ENCODE data around the gene UBE4A.

DNA sequence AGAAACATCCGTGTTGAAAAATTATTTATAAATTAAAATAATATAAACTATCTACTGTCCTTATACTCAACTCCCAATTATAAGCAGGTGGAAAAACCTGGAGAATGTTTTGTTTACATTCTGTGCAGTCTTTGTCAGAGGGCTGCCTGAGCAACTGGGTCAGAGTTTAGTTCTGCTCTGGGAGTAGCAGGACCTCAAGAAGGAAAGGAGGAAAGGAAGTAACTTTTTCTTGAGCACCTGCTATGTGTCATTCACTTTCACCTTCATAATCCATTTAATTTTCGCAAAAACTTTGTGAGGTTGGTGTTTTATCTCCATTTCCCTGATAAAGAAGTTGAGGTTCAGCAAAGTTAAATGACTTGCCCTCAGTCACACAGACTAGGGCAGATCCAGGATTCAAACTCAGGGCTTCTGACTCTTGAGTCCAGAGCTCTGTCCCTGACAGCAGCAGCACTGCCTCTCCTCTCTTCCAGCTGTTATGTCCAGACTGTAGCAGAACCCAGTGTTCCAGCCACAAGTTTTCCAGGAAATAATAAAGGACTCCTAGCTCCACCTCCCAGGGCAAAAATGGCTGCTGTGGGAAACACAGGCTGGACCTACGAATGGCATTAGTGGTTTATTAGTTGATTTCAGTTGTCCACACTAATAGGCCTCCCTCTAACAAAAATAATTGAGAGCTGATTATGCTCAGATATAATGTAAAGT is 48.5 kb upstream of the UBE4A start:
- TF ChIP-seq, protein P1, sequence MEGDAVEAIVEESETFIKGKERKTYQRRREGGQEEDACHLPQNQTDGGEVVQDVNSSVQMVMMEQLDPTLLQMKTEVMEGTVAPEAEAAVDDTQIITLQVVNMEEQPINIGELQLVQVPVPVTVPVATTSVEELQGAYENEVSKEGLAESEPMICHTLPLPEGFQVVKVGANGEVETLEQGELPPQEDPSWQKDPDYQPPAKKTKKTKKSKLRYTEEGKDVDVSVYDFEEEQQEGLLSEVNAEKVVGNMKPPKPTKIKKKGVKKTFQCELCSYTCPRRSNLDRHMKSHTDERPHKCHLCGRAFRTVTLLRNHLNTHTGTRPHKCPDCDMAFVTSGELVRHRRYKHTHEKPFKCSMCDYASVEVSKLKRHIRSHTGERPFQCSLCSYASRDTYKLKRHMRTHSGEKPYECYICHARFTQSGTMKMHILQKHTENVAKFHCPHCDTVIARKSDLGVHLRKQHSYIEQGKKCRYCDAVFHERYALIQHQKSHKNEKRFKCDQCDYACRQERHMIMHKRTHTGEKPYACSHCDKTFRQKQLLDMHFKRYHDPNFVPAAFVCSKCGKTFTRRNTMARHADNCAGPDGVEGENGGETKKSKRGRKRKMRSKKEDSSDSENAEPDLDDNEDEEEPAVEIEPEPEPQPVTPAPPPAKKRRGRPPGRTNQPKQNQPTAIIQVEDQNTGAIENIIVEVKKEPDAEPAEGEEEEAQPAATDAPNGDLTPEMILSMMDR (IDR thresholded peaks at IDR 0.05; ENCODE audit: extremely low read depth in 1 of 2, insufficient read depth in 1 of 2, low read depth in 1 of 2, low read length in 2 of 2) = no peak
- no peak for TF ChIP-seq POLR2A (IDR thresholded peaks at IDR 0.05; ENCODE audit: low read depth, low read length)
- TF ChIP-seq, protein P2, sequence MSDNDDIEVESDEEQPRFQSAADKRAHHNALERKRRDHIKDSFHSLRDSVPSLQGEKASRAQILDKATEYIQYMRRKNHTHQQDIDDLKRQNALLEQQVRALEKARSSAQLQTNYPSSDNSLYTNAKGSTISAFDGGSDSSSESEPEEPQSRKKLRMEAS (IDR thresholded peaks at IDR 0.05; ENCODE audit: insufficient read depth, insufficient read length) = no peak
- no peak for TF ChIP-seq GATA2 (IDR thresholded peaks at IDR 0.05; ENCODE audit: insufficient read depth, insufficient read length, low read depth, low read length)

All from endothelial cell of umbilical vein (primary cell).